GM19328 (cell line): ENCODE results near the gene CEACAM5.

ENCODE experiments used
- ATAC-seq: cut with Tn5 transposase; IDR thresholded peaks from one replicate; pipeline ENCODE4 v1.9.1; 2021; ENCODE audit warnings: mild to moderate bottlenecking, moderate library complexity; ENCODE audit not compliant: unreplicated experiment

Gene CEACAM5

DNA sequence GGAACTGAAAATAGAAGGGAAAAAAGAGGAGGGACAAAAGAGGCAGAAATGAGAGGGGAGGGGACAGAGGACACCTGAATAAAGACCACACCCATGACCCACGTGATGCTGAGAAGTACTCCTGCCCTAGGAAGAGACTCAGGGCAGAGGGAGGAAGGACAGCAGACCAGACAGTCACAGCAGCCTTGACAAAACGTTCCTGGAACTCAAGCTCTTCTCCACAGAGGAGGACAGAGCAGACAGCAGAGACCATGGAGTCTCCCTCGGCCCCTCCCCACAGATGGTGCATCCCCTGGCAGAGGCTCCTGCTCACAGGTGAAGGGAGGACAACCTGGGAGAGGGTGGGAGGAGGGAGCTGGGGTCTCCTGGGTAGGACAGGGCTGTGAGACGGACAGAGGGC, at the start of gene CEACAM5:
CEACAM5 (plus strand) TSS at position 146 of the 400 bp plus-strand sequence; CDS start at position 252, 106 bp downstream.
- ATAC-seq, result no peak

DNA sequence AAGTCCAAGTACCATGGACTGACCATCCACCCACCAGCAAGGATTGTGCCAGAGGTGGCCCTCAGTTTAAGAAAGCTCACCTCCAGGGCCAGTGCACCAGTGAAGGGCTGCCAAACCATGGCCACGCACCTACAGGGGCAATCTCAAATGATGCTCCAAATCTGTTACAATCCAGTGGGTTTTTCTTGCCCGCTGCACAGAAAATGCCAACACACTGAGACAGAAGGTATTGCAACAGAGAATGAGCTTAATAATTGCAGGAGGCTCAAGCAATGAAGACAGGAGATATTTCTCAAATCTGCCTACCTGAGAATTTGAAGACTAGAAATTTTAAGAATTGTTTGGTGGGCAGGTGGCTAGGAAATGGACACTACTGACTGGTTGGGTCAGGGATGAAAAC, 42.4 kb upstream of the CEACAM5 start:
- ATAC-seq, result no peak

GRCh38 chr19:41668315-41668714, 40.1 kb upstream of the CEACAM5 start:
- no peak for ATAC-seq

GRCh38 chr19:41670755-41671154, 37.7 kb upstream of the CEACAM5 start:
- ATAC-seq, result no peak

- no peak for ATAC-seq
Observed at GRCh38 chr19:41671486-41671885, 36.9 kb upstream of the CEACAM5 start.

GRCh38 chr19:41682437-41682836, 26.0 kb upstream of the CEACAM5 start:
- ATAC-seq, result no peak

GRCh38 chr19:41687419-41687818, 21.0 kb upstream of the CEACAM5 start:
- no peak for ATAC-seq

DNA sequence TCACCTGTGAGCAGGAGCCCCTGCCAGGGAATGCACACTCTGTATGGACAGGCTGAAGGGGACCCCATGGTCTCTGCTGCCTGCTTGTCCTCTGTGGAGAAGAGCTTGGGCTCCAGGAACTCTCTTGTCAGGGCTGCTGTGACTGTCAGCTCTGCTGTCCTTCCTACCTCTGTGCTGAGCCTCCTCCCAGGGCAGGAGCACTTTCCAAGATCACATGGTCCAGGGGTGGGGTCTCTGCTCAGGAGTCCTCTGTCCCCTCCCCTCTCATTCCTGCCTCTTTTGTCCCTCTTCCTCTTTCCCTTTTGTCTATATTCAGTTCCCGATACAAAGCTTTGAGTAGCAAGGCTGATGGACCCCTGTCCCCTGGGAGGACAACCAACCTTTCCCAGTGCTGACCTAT, 20.3 kb upstream of the CEACAM5 start, which contains the start of gene CEACAM7:
CEACAM7 (minus strand) TSS at position 173 of the 400 bp plus-strand sequence; CDS start at position 68, 105 bp downstream.
- ATAC-seq, result no peak

- no peak for ATAC-seq
Observed at GRCh38 chr19:41688687-41689086, 19.7 kb upstream of the CEACAM5 start.

GRCh38 chr19:41689993-41690800, 18.2 kb upstream of the CEACAM5 start:
- ATAC-seq, result no peak

- no peak for ATAC-seq
Observed at GRCh38 chr19:41690801-41691065, 17.7 kb upstream of the CEACAM5 start.

DNA sequence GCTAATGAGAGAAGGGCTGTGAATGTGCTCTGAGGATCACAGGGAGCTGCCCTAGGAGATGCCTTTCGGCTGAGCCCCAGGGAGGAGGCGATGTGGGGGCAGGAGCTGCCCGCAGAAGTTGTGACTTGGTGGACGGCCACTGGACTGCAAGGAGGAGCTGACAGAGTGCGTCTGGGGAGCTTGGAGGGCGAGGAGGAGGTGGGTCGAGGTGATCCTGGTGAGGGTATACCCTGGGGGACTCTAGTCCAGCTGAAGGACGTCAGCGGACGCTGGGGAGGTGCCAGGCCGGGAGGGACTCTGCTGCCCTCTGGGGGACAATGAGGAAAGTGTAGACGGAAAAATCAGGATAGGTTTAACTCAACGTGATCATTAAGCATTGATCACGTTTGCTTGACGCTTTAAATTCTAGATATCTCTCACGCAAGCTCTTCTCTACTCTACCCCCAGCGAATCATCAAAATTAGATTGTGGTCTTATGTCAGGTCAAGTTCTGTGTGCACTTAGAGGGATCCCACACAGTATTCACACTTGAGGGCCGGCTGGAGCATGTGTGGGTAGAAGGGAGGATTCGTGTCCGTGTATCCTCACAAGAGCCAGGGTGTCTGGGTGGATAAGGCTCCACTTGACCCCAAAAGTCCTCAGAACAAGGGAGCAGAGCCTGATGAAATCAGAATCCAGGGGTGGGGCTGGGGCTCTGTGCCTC, 17.0 kb upstream of the CEACAM5 start:
- ATAC-seq, result no peak

GRCh38 chr19:41694196-41694595, 14.2 kb upstream of the CEACAM5 start:
- ATAC-seq, result no peak

- ATAC-seq, result no peak
Observed at GRCh38 chr19:41694831-41695635, 13.4 kb upstream of the CEACAM5 start.

GRCh38 chr19:41695745-41696144, 12.7 kb upstream of the CEACAM5 start:
- no peak for ATAC-seq

- ATAC-seq, result no peak
Observed at GRCh38 chr19:41696402-41697197, 11.8 kb upstream of the CEACAM5 start.

- ATAC-seq, result no peak
Observed at GRCh38 chr19:41697198-41697855, 11.1 kb upstream of the CEACAM5 start.

GRCh38 chr19:41698746-41699230, 9.6 kb upstream of the CEACAM5 start:
- ATAC-seq, result no peak

GRCh38 chr19:41699231-41699967, 9.0 kb upstream of the CEACAM5 start:
- ATAC-seq, result no peak
